H1 (cell line): ENCODE results near the gene STAC2.
A peak's percentile ranks its signal among the peaks of the same experiment; 100 is the strongest.

Experiments used
- ASH2L ChIP-seq: fragments of 200-600, 300-600 bp; sonication (generic); IDR thresholded peaks from one replicate; pipeline ENCODE4 v1.7.1; 2017; ENCODE audit warnings: low read length
- CEBPB ChIP-seq: IDR thresholded peaks from 2 replicates; pipeline ENCODE4 v1.6.1; 2012; ENCODE audit warnings: low read depth, low read length
- CHD2 ChIP-seq: IDR thresholded peaks from 2 replicates; pipeline ENCODE4 v1.6.1; 2012; ENCODE audit warnings: low read length, improper control_type of control experiment
- CTCF ChIP-seq, 3 experiments: IDR thresholded peaks; 1 replicate in 2 of 3; 2 replicates in 1 of 3; pipeline versions ENCODE4 v1.5.1 to v1.6.1; 2011; ENCODE audit warnings: low read length in 3 of 3, mild to moderate bottlenecking in 3 of 3, inconsistent platforms in 2 of 3, low read depth in 1 of 3, moderate library complexity in 1 of 3; ENCODE audit not compliant: insufficient read depth in 1 of 3; ENCODE audit errors: control extremely low read depth in 1 of 3
- EZH2 ChIP-seq: fragments of 200-600 bp; sonication (generic); IDR thresholded peaks from 2 replicates; pipeline ENCODE4 v1.7.1; 2012; ENCODE audit warnings: low read depth, mild to moderate bottlenecking, moderate library complexity, low read length, inconsistent platforms; ENCODE audit not compliant: severe bottlenecking
- KDM5A ChIP-seq: fragments of 200-600 bp; IDR thresholded peaks from 2 replicates; pipeline ENCODE4 v1.7.1; 2012; ENCODE audit warnings: mild to moderate bottlenecking, low read length, inconsistent platforms, mixed read lengths
- MAFK ChIP-seq: IDR thresholded peaks from 2 replicates; pipeline ENCODE4 v1.6.1; 2012; ENCODE audit warnings: low read depth, mild to moderate bottlenecking, improper control_type of control experiment, low read length
- MAX ChIP-seq: IDR thresholded peaks from 2 replicates; pipeline ENCODE4 v1.6.1; 2012; ENCODE audit warnings: inconsistent platforms
- PHF8 ChIP-seq: fragments of 200-600 bp; sonication (generic); conservative IDR thresholded peaks from 2 replicates; pipeline ENCODE4 v1.7.1; 2012; ENCODE audit warnings: low read depth, mild to moderate bottlenecking, inconsistent platforms, low read length, moderate library complexity
- POLR2AphosphoS5 ChIP-seq: IDR thresholded peaks from 2 replicates; pipeline ENCODE4 v1.6.1; 2011; ENCODE audit warnings: low read depth, low read length
- SP1 ChIP-seq: IDR thresholded peaks from 2 replicates; pipeline ENCODE4 v1.6.1; 2011; ENCODE audit warnings: low read depth, low read length
- SRF ChIP-seq: IDR thresholded peaks from 2 replicates; pipeline ENCODE4 v1.6.1; 2011; ENCODE audit warnings: mild to moderate bottlenecking, low read depth, low read length, moderate library complexity

GRCh38 chr17:39244600-39245570, 19.1 kb upstream of the STAC2 start:
- TF ChIP-seq MAFK (no peak), CEBPB (no peak), POLR2AphosphoS5 (no peak), SRF (no peak), EZH2 (no peak), KDM5A (no peak), MAX (no peak), CTCF (IDR thresholded peaks at IDR 0.05; ENCODE audit: control extremely low read depth in 1 of 3, insufficient read depth in 1 of 3, low read depth in 1 of 3, low read length in 3 of 3) (peak; percentile 83 to 99 (median 93)), SP1 (no peak), ASH2L (no peak), PHF8 (no peak), CHD2 (no peak)
